ENCODE results near the gene ARPC5. TPM values are rescaled to one million over a fixed set of nuclear protein-coding genes. Genes with fewer than 3 reads are reported as not detected.

Gene ARPC5
- polyA plus RNA-seq, 2 of the 4 experiments (the other 2 are of a cell fraction): 189 to 198 TPM

GRCh38 chr1:183597656-183598347, 37.8 kb downstream of the ARPC5 start:
- H3K4me3 ChIP-seq: no peak overlapping the region
- ATAC-seq (no peak; a peak in 2 of 6 replicates), FAIRE-seq (no peak), DNase-seq (ENCODE audit: low read depth in 1 of 2, low spot score in 1 of 2) (no peak)
- H3K4me1 ChIP-seq: peaks cover 8% of the 10 kb centered on the region; the same call in 2 of the 3 replicates
- POLR2A ChIA-PET: no interaction called here
- H3K27ac ChIP-seq: no peak overlapping the region
- CTCF ChIA-PET: no interaction called here
- no peaks in the 10 kb centered on the region for H3K9me3 ChIP-seq
- WGBS (ENCODE audit: missing lambda C conversion rate): 78% methylated on average over 5 of the region's 5 CpGs
- TF ChIP-seq RAD21 (conservative IDR thresholded peaks at IDR 0.05 in 1 of 2, IDR thresholded peaks at IDR 0.05 in 1 of 2) (no peak), CHD4 (IDR thresholded peaks at IDR 0.05; ENCODE audit: borderline replicate concordance) (no peak), ESRRA (IDR thresholded peaks at IDR 0.05; ENCODE audit: borderline replicate concordance, low read length) (no peak), HEYL (CRISPR knock-in tag; IDR thresholded peaks at IDR 0.05) (no peak), HOXB13 (CRISPR knock-in tag; IDR thresholded peaks at IDR 0.05; ENCODE audit: low read depth) (no peak), PHF8 (IDR thresholded peaks at IDR 0.05; ENCODE audit: borderline replicate concordance, low read depth) (no peak), FOXS1 (CRISPR knock-in tag; IDR thresholded peaks at IDR 0.05) (no peak), TP53 (CRISPR knock-in tag; IDR thresholded peaks at IDR 0.05) (no peak), CTCF (IDR thresholded peaks at IDR 0.05) (no peak), NFE2L2 (conservative IDR thresholded peaks at IDR 0.05; ENCODE audit: low read length) (no peak), BCL3 (IDR thresholded peaks at IDR 0.05) (no peak), EP300 (IDR thresholded peaks at IDR 0.05) (no peak), PBX3 (IDR thresholded peaks at IDR 0.05) (no peak), POLR2AphosphoS2 (conservative IDR thresholded peaks at IDR 0.05; ENCODE audit: low read length) (no peak), CHD2 (IDR thresholded peaks at IDR 0.05; ENCODE audit: low read length, partially characterized antibody) (no peak), HDAC2 (IDR thresholded peaks at IDR 0.05) (no peak), EHMT2 (IDR thresholded peaks at IDR 0.05; ENCODE audit: low read depth) (no peak)
- H3K4me2 ChIP-seq: no peak overlapping the region

- no peak for FAIRE-seq
- no peak overlapping the region for H3K27ac ChIP-seq
- CTCF ChIA-PET: interaction anchor here (0.8 kb wide), 1 partner anchor 26 kb away, joined by 5 read pairs; no protein-coding TSS in a partner anchor
- H3K9me3 ChIP-seq: no peaks in the 10 kb centered on the region
- H3K4me2 ChIP-seq: no peak overlapping the region
- 79% methylated on average over 5 of the region's 5 CpGs for WGBS (ENCODE audit: missing lambda C conversion rate)
- POLR2A ChIA-PET: no interaction called here
- peaks cover 8% of the 10 kb centered on the region; the same call in 2 of the 3 replicates for H3K4me1 ChIP-seq
- no peak for ATAC-seq
- no peak for DNase-seq (ENCODE audit: low read depth in 1 of 2, low spot score in 1 of 2)
- H3K4me3 ChIP-seq: no peak overlapping the region
- TF ChIP-seq JUN (IDR thresholded peaks at IDR 0.05) (no peak), SMC3 (IDR thresholded peaks at IDR 0.05) (no peak), CTCF (IDR thresholded peaks at IDR 0.05) (no peak), RFX5 (IDR thresholded peaks at IDR 0.05) (no peak), EP300 (IDR thresholded peaks at IDR 0.05) (no peak), RAD21 (conservative IDR thresholded peaks at IDR 0.05 in 1 of 2, IDR thresholded peaks at IDR 0.05 in 1 of 2) (no peak), NPAS2 (CRISPR knock-in tag; IDR thresholded peaks at IDR 0.05; ENCODE audit: borderline replicate concordance) (no peak), USF2 (IDR thresholded peaks at IDR 0.05) (no peak), EHMT2 (IDR thresholded peaks at IDR 0.05; ENCODE audit: low read depth) (no peak), PHF8 (IDR thresholded peaks at IDR 0.05; ENCODE audit: borderline replicate concordance, low read depth) (no peak), POLR2AphosphoS2 (conservative IDR thresholded peaks at IDR 0.05; ENCODE audit: low read length) (no peak), MYC (IDR thresholded peaks at IDR 0.05; ENCODE audit: borderline replicate concordance, low read length) (no peak), KDM1A (IDR thresholded peaks at IDR 0.05; ENCODE audit: low read depth) (no peak), REST (IDR thresholded peaks at IDR 0.05) (no peak)
Observed at GRCh38 chr1:183596500-183596899, 39.1 kb downstream of the ARPC5 start.

Data from A549 (cell line).